GM19099 (cell line): ENCODE data around the gene ZNF462.

ENCODE experiments used
- POLR2A ChIP-seq: IDR thresholded peaks from 3 replicates; pipeline ENCODE4 v1.6.1; 2011; ENCODE audit warnings: low read depth; ENCODE audit not compliant: insufficient read length; ENCODE audit errors: extremely low read depth

ZNF462 gene

DNA sequence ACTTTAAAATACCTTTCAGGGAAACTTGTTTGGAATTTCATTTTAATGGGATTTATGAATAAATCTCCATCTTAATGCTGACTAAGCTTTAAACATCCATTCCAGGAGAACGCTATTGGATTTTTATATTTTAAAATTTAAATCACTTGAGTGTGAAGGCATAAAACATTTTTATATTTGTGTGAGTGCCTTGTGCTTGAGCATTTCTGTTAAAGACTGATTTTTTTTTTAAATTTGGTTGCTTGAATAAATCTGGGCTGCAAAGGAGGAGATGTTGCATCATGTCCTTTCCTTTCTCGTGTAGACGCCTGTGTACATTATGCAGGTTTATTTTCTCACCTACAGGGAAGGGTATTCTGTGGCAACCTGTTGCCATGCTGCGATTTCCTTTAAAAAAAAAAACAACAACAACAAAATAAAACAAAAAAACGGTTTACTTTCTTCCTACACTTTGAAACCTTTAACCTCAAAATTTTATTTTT lies 108.1 kb downstream of the ZNF462 start:
- TF ChIP-seq POLR2A, result no peak

GRCh38 chr9:106972082-106972481 lies 109.1 kb downstream of the ZNF462 start:
- TF ChIP-seq POLR2A, result no peak

- TF ChIP-seq POLR2A, result no peak
Measured at GRCh38 chr9:106974341-106974740, 111.4 kb downstream of the ZNF462 start.

DNA sequence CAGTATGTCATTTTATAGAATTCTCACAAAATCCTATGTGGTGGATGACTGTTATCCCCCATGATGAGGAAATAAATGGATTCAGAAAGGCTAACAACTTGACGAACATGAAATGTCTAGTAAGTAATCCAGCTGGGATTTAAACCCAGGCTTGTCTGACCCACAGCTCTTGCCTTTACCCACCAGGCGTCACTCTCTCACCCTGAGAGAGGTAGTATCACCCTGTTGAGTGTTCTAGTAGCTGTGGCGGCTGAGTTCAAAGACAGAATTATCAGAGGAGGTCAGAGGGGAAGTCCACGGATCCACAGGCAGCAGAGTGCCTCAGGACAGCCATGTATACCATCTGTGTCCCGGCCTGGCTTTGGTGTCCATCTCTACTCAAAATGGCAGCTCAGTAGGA lies 113.8 kb downstream of the ZNF462 start:
- no peak for TF ChIP-seq POLR2A

GRCh38 chr9:106980551-106981101 lies 117.7 kb downstream of the ZNF462 start:
- TF ChIP-seq POLR2A, result no peak

GRCh38 chr9:106981396-106982287 lies 118.7 kb downstream of the ZNF462 start:
- no peak for TF ChIP-seq POLR2A

DNA sequence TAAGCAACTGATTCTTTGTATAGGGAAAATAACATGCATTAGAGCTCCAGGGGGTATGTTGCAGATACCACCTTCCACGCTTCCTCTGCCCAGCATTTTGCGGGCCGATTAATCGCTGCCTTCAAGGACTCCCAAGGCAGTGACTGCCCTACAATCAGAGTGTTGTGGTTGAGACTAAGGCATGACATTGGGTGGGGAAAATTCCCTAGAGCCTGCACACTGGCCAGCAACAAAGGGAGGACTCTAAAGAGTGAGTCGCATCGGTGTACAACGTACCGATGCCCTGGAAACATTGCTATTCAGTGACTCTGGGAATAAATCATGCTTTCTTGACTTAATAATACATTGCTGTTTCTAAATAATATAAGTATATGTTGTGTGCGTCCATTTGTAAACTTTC lies 119.7 kb downstream of the ZNF462 start:
- TF ChIP-seq POLR2A, result no peak

DNA sequence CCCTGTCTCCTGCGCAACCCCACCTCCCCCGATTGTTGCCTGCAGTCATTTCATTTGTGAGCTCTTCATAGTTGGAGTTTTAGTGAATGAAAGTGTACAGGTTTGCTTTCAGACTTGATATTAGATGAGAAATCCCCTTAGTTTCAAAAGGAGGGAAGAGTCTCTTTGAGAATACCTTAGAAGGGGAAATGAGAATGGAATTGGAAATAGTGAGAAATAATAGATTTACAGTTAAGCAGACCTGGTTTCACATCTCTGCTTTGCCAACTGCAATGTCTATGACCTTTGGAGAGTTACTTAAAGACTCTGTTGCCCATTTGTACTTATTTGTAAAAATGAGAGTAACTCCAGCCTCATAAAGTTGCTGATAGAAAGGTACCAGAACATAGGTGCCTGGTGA lies 120.4 kb downstream of the ZNF462 start:
- no peak for TF ChIP-seq POLR2A

- TF ChIP-seq POLR2A, result no peak
Measured at GRCh38 chr9:106992186-106992585, 129.2 kb downstream of the ZNF462 start.

DNA sequence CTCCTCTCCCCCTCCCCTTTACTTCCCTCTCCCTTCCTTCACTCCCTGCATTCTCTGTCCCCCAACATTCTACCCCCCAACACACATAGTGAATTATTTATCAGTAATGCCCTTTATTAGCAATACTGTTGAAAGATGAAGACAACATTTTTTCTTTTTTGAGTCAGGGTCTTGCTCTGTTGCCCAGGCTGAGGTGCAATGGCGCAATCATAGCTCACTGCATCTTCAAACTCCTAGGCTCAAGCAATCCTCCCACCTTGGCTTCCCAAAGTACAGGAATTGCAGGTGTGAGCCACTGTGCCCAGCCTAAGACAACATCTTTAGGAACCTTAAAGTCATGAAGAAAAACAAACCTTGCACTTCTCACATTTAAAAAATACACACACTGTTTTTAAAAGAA lies 130.6 kb downstream of the ZNF462 start:
- no peak for TF ChIP-seq POLR2A

GRCh38 chr9:106994463-106994862 lies 131.5 kb downstream of the ZNF462 start:
- no peak for TF ChIP-seq POLR2A

GRCh38 chr9:107000218-107000617 lies 137.3 kb downstream of the ZNF462 start:
- no peak for TF ChIP-seq POLR2A

DNA sequence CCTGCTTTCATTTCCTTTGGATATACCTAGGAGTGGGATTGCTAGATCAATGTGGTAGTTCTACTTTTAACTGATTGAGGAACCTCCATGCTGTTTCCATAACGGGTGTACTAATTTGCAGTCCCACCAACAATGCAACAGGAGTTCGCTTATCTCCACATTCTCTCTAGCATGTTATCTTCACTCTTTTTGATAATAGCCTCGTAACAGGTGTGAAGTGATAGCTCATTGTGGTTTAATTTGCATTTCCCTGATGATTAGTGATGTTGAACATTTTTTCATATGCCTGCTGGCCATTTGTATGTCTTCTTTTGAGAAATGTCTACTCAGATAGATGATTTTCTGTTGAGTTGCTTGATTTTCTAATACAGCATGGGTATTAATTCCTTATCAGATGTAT lies 142.2 kb downstream of the ZNF462 start:
- TF ChIP-seq POLR2A, result no peak

DNA sequence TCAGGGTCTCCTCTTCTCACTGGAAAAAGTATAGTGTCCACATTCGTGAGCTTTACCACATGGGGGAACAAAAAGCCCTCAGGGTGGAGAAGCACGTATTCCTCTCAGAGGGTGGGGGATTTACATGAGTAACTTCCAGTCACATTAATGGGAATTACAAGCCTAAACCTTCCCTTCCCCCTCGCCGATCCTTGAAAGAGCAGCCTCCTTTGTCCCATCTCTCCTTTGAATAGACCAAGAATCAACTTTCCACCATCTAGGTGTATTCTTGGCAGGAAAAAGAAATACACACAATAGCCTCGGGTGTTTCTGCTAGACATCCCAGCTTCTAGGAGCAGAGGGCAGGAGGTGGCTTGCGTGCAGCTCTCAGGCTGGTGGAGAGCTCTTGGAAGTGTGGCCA lies 144.4 kb downstream of the ZNF462 start:
- no peak for TF ChIP-seq POLR2A

- TF ChIP-seq POLR2A, result no peak
Measured at GRCh38 chr9:107008011-107008410, 145.0 kb downstream of the ZNF462 start.

- TF ChIP-seq POLR2A, result no peak
Measured at GRCh38 chr9:107008447-107008846, 145.5 kb downstream of the ZNF462 start.
